ENCODE data around the gene SETSIP. TPM values are rescaled to one million over a fixed set of nuclear protein-coding genes. Genes with fewer than 3 reads are reported as not detected.
A peak's percentile ranks its signal among the peaks of the same experiment; 100 is the strongest.

The SETSIP gene, protein sequence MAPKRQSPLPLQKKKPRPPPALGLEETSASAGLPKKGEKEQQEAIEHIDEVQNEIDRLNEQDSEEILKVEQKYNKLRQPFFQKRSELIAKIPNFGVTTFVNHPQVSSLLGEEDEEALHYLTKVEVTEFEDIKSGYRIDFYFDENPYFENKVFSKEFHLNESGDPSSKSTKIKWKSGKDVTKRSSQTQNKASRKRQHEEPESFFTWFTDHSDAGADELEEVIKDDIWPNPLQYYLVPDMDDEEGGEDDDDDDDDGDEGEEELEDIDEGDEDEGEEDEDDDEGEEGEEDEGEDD
- not detected for total RNA-seq (2021; ENCODE audit: unreplicated experiment)
- 1.4 TPM for polyA plus RNA-seq (2012; ENCODE audit: insufficient read length)
- not detected for Bru-seq, nascent RNA
- BruChase-seq, experiment 1, labeled RNA remaining after a 2-hour chase: not detected
- BruChase-seq, experiment 2, labeled RNA remaining after a 6-hour chase: percentile 26 among the genes with signal in this experiment
- long read RNA-seq: 0 reads

GRCh38 chr1:92075311-92075710 is at the start of gene SETSIP:
Gene SETSIP, minus strand, starts transcription at chr1:92075411. Its CDS starts 0 bp downstream, at chr1:92075411.
- TF ChIP-seq TCF7L2 (IDR thresholded peaks at IDR 0.05; ENCODE audit: low read depth, low read length) (no peak), CTCF (IDR thresholded peaks at IDR 0.05) (no peak), SIN3A (IDR thresholded peaks at IDR 0.05; ENCODE audit: borderline replicate concordance, insufficient read depth, low read depth, low read length) (no peak), POLR2AphosphoS5 (IDR thresholded peaks at IDR 0.05; ENCODE audit: low read depth, low read length) (no peak)
- TF ChIP-seq, protein P1, sequence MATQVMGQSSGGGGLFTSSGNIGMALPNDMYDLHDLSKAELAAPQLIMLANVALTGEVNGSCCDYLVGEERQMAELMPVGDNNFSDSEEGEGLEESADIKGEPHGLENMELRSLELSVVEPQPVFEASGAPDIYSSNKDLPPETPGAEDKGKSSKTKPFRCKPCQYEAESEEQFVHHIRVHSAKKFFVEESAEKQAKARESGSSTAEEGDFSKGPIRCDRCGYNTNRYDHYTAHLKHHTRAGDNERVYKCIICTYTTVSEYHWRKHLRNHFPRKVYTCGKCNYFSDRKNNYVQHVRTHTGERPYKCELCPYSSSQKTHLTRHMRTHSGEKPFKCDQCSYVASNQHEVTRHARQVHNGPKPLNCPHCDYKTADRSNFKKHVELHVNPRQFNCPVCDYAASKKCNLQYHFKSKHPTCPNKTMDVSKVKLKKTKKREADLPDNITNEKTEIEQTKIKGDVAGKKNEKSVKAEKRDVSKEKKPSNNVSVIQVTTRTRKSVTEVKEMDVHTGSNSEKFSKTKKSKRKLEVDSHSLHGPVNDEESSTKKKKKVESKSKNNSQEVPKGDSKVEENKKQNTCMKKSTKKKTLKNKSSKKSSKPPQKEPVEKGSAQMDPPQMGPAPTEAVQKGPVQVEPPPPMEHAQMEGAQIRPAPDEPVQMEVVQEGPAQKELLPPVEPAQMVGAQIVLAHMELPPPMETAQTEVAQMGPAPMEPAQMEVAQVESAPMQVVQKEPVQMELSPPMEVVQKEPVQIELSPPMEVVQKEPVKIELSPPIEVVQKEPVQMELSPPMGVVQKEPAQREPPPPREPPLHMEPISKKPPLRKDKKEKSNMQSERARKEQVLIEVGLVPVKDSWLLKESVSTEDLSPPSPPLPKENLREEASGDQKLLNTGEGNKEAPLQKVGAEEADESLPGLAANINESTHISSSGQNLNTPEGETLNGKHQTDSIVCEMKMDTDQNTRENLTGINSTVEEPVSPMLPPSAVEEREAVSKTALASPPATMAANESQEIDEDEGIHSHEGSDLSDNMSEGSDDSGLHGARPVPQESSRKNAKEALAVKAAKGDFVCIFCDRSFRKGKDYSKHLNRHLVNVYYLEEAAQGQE (IDR thresholded peaks at IDR 0.05; ENCODE audit: insufficient read depth in 1 of 2, low read depth in 2 of 2, low read length in 1 of 2): no peak
- POLR2A ChIA-PET: no interaction called here
- intact Hi-C loops (cut with micrococcal nuclease; ENCODE audit: unreplicated experiment) (no loop called here), in situ Hi-C loops (cut with HindIII; ENCODE audit: low pct_unique_long_range_greater_than_20kb, low sequenced_read_pairs) (no loop called here)
- Histone ChIP-seq H3K36me3 (ENCODE audit: control insufficient read depth, insufficient read depth, low read length) (no peaks in the 10 kb centered on the region), H3K9me3 (ENCODE audit: control insufficient read depth, insufficient read depth, low read depth, low read length) (no peaks in the 10 kb centered on the region), H3K27ac (ENCODE audit: low read length) (no peak within 1 kb of the TSS), H3K27me3 (ENCODE audit: control insufficient read depth, insufficient read depth, low read length) (no peaks in the 10 kb centered on the region), H3K4me3 (ENCODE audit: low read depth in 2 of 2, low read length in 2 of 2) (no peak within 1 kb of the TSS), H3K4me1 (ENCODE audit: control insufficient read depth, insufficient read depth, low read length) (no peaks in the 10 kb centered on the region)
- CTCF ChIA-PET: no interaction called here
- DNase-seq (ENCODE audit: low read depth, low spot score): no peak
- ATAC-seq: no peak
- BruUV-seq (replicated peaks): no TSS peak

- CTCF ChIA-PET: interaction anchor here (0.7 kb wide), 1 partner anchor 110 kb away, joined by 4 read pairs; no protein-coding TSS in a partner anchor
Measured at GRCh38 chr1:92123868-92124267, 48.7 kb upstream of the SETSIP start.

More at GRCh38 chr1:92123868-92124267, 48.7 kb upstream of the SETSIP start:
- Histone ChIP-seq H3K27ac (ENCODE audit: low read length) (no peak overlapping the region), H3K4me3 (ENCODE audit: low read depth in 2 of 2, low read length in 2 of 2) (no peak overlapping the region), H3K4me1 (ENCODE audit: control insufficient read depth, insufficient read depth, low read length) (no peaks in the 10 kb centered on the region), H3K9me3 (ENCODE audit: control insufficient read depth, insufficient read depth, low read depth, low read length) (no peaks in the 10 kb centered on the region), H3K27me3 (ENCODE audit: control insufficient read depth, insufficient read depth, low read length) (no peaks in the 10 kb centered on the region), H3K36me3 (ENCODE audit: control insufficient read depth, insufficient read depth, low read length) (no peaks in the 10 kb centered on the region)
- DNase-seq (ENCODE audit: low read depth, low spot score) (no peak), ATAC-seq (no peak)
- intact Hi-C loops (cut with micrococcal nuclease; ENCODE audit: unreplicated experiment): no loop called here
- no TSS peak for BruUV-seq (replicated peaks)
- in situ Hi-C loops (cut with HindIII; ENCODE audit: low pct_unique_long_range_greater_than_20kb, low sequenced_read_pairs): no loop called here
- POLR2A ChIA-PET: interaction anchor here (0.6 kb wide), 1 partner anchor 32 kb away, joined by 3 read pairs; no protein-coding TSS in a partner anchor
- no peak for TF ChIP-seq POLR2AphosphoS5 (IDR thresholded peaks at IDR 0.05; ENCODE audit: low read depth, low read length)
- TF ChIP-seq CTCF (IDR thresholded peaks at IDR 0.05): no peak
- no peak for TF ChIP-seq SIN3A (IDR thresholded peaks at IDR 0.05; ENCODE audit: borderline replicate concordance, insufficient read depth, low read depth, low read length)
- TF ChIP-seq, protein P1 (IDR thresholded peaks at IDR 0.05; ENCODE audit: insufficient read depth in 1 of 2, low read depth in 2 of 2, low read length in 1 of 2): no peak
- TF ChIP-seq TCF7L2 (IDR thresholded peaks at IDR 0.05; ENCODE audit: low read depth, low read length): no peak

Data from Panc1 (cell line).